ENCODE measurements around the gene SYNE2.

The SYNE2 gene

GRCh38 chr14:64064447-64064846 is 211.6 kb downstream of the SYNE2 start:
- DNase-seq (ENCODE audit: low read depth): no peak
- TF ChIP-seq CTCF (IDR thresholded peaks at IDR 0.05; ENCODE audit: low read length, missing control alignments): no peak
- H3K4me3 ChIP-seq (replicated peaks; ENCODE audit: low read depth, low read length): no peak overlapping the region

- H3K4me3 ChIP-seq (replicated peaks; ENCODE audit: low read depth, low read length): no peak overlapping the region
- no peak for TF ChIP-seq CTCF (IDR thresholded peaks at IDR 0.05; ENCODE audit: low read length, missing control alignments)
- no peak for DNase-seq (ENCODE audit: low read depth)
Observed at GRCh38 chr14:64069634-64070359, 217.0 kb downstream of the SYNE2 start.

GRCh38 chr14:64074961-64075612 is 222.3 kb downstream of the SYNE2 start:
- no peak for TF ChIP-seq CTCF (IDR thresholded peaks at IDR 0.05; ENCODE audit: low read length, missing control alignments)
- peak; percentile 43 for DNase-seq (ENCODE audit: low read depth)

GRCh38 chr14:64075613-64076005 is 222.8 kb downstream of the SYNE2 start:
- TF ChIP-seq CTCF (IDR thresholded peaks at IDR 0.05; ENCODE audit: low read length, missing control alignments): no peak
- H3K4me3 ChIP-seq (replicated peaks; ENCODE audit: low read depth, low read length): no peak overlapping the region
- DNase-seq (ENCODE audit: low read depth): no peak

More at GRCh38 chr14:64074961-64075612, 222.3 kb downstream of the SYNE2 start:
- H3K4me3 ChIP-seq (replicated peaks; ENCODE audit: low read depth, low read length): no peak overlapping the region

GRCh38 chr14:64080452-64080851 is 227.6 kb downstream of the SYNE2 start:
- no peak overlapping the region for H3K4me3 ChIP-seq (replicated peaks; ENCODE audit: low read depth, low read length)
- no peak for TF ChIP-seq CTCF (IDR thresholded peaks at IDR 0.05; ENCODE audit: low read length, missing control alignments)
- no peak for DNase-seq (ENCODE audit: low read depth)

GRCh38 chr14:64081174-64081746 is 228.5 kb downstream of the SYNE2 start:
- DNase-seq (ENCODE audit: low read depth): no peak
- no peak for TF ChIP-seq CTCF (IDR thresholded peaks at IDR 0.05; ENCODE audit: low read length, missing control alignments)
- H3K4me3 ChIP-seq (replicated peaks; ENCODE audit: low read depth, low read length): no peak overlapping the region
